RPMI7951 (cell line): ENCODE data around the gene TNC. TPM values are rescaled to one million over a fixed set of nuclear protein-coding genes. Genes with fewer than 3 reads are reported as not detected.

Source experiments
- total RNA-seq: library from RNA; depleted of rRNA; stranded (reverse); fragments of >200 nt; shearing (Covaris generic); gene quantifications from 2 replicates; pipeline ENCODE4 v1.2.3, GENCODE V29; 2014; rRNA removed

The TNC gene
- total RNA-seq, 1 experiment from 2014 or later: 188 TPM

Other genes starting within 250 kb of the TNC start
- not detected in 2 replicates for gene TNFSF8, start 187.6 kb downstream of the TNC start, total RNA-seq